HG03442 (cell line): ENCODE data around the gene UTP4.

ENCODE experiments used
- ATAC-seq: cut with Tn5 transposase; IDR thresholded peaks from one replicate; pipeline ENCODE4 v1.9.1; 2021; ENCODE audit warnings: mild to moderate bottlenecking, moderate library complexity; ENCODE audit not compliant: unreplicated experiment

UTP4 gene

GRCh38 chr16:69169607-69170352 lies 37.3 kb downstream of the UTP4 start:
- ATAC-seq: no peak

GRCh38 chr16:69171325-69172084 lies 39.1 kb downstream of the UTP4 start:
- no peak for ATAC-seq

GRCh38 chr16:69176033-69176800 lies 43.8 kb downstream of the UTP4 start:
- no peak for ATAC-seq

GRCh38 chr16:69179328-69180010 lies 47.0 kb downstream of the UTP4 start:
- no peak for ATAC-seq

GRCh38 chr16:69180011-69180338 lies 47.5 kb downstream of the UTP4 start:
- no peak for ATAC-seq

- no peak for ATAC-seq
Measured at GRCh38 chr16:69182730-69183416, 50.4 kb downstream of the UTP4 start.

- ATAC-seq: peak; percentile 70
Measured at GRCh38 chr16:69186642-69187445, 54.4 kb downstream of the UTP4 start, which contains the start of gene SNTB2. Gene SNTB2 (plus strand): TSS chr16:69187164. CDS start chr16:69187167, 3 bp downstream.

- ATAC-seq: peak; percentile 24
Measured at GRCh38 chr16:69187446-69188235, 55.2 kb downstream of the UTP4 start.

- ATAC-seq: no peak
Measured at GRCh38 chr16:69188236-69188549, 55.7 kb downstream of the UTP4 start.

- ATAC-seq: no peak
Measured at GRCh38 chr16:69188716-69189115, 56.3 kb downstream of the UTP4 start.

- no peak for ATAC-seq
Measured at GRCh38 chr16:69190046-69190588, 57.7 kb downstream of the UTP4 start.

- no peak for ATAC-seq
Measured at GRCh38 chr16:69190598-69190997, 58.1 kb downstream of the UTP4 start.

- no peak for ATAC-seq
Measured at GRCh38 chr16:69191136-69191535, 58.7 kb downstream of the UTP4 start.

GRCh38 chr16:69193855-69194254 lies 61.4 kb downstream of the UTP4 start:
- ATAC-seq: no peak

- no peak for ATAC-seq
Measured at GRCh38 chr16:69194488-69194887, 62.0 kb downstream of the UTP4 start.

- no peak for ATAC-seq
Measured at GRCh38 chr16:69195369-69196029, 63.0 kb downstream of the UTP4 start.

GRCh38 chr16:69197573-69197972 lies 65.1 kb downstream of the UTP4 start:
- ATAC-seq: no peak

- no peak for ATAC-seq
Measured at GRCh38 chr16:69199382-69199781, 66.9 kb downstream of the UTP4 start.
